ENCODE data around the gene ANKS1B.

ANKS1B gene

DNA sequence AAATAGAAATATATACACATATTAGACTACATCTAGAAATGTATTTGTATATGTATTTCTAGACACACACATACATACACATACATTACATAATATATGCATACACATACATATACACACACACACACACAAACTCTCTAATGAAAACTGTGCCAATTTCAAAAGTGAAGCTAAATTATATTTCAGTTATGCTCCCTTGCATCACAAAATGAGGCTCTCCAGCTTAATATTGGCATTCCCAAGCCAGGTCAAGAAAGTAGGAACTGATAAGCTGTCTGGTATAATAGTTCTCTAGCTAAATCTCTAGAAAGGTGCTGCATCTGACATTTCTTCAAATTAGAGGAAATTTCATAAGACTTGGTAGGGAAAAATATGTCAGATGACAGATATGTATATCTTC is 280.3 kb downstream of the ANKS1B start:
- no peak for TF ChIP-seq TAF1 (IDR thresholded peaks at IDR 0.05; ENCODE audit: low read depth)
- TF ChIP-seq FOXM1 (IDR thresholded peaks at IDR 0.05; ENCODE audit: borderline replicate concordance, low read depth): no peak
- no peak for TF ChIP-seq USF1 (IDR thresholded peaks at IDR 0.05)
- TF ChIP-seq NFIC (IDR thresholded peaks at IDR 0.05): no peak

DNA sequence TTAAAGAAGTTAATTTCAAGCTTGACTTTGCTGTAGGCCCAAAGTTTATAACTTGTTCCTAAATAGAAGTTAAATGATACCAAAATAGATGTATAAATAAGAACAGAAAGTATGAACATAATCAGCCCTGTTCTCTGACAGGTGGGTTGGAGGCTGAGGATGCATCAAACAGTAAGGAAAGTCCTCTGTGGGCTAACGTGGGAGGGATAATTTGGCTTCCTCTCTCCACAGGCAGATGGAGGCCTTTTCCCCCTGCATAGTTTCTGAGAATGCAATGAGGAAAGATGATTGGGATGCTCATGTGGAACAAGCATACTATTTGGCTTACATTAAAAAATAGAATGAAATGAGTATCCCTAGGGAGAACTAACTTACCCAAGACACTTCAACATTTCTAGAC is 280.7 kb downstream of the ANKS1B start:
- no peak for TF ChIP-seq EP300 (IDR thresholded peaks at IDR 0.05; ENCODE audit: borderline replicate concordance)
- no peak for TF ChIP-seq EGR1 (IDR thresholded peaks at IDR 0.05)
- TF ChIP-seq, protein P1, sequence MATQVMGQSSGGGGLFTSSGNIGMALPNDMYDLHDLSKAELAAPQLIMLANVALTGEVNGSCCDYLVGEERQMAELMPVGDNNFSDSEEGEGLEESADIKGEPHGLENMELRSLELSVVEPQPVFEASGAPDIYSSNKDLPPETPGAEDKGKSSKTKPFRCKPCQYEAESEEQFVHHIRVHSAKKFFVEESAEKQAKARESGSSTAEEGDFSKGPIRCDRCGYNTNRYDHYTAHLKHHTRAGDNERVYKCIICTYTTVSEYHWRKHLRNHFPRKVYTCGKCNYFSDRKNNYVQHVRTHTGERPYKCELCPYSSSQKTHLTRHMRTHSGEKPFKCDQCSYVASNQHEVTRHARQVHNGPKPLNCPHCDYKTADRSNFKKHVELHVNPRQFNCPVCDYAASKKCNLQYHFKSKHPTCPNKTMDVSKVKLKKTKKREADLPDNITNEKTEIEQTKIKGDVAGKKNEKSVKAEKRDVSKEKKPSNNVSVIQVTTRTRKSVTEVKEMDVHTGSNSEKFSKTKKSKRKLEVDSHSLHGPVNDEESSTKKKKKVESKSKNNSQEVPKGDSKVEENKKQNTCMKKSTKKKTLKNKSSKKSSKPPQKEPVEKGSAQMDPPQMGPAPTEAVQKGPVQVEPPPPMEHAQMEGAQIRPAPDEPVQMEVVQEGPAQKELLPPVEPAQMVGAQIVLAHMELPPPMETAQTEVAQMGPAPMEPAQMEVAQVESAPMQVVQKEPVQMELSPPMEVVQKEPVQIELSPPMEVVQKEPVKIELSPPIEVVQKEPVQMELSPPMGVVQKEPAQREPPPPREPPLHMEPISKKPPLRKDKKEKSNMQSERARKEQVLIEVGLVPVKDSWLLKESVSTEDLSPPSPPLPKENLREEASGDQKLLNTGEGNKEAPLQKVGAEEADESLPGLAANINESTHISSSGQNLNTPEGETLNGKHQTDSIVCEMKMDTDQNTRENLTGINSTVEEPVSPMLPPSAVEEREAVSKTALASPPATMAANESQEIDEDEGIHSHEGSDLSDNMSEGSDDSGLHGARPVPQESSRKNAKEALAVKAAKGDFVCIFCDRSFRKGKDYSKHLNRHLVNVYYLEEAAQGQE (IDR thresholded peaks at IDR 0.05; ENCODE audit: low read depth): no peak
- no peak for TF ChIP-seq TEAD4 (IDR thresholded peaks at IDR 0.05)
- no peak for TF ChIP-seq NFIC (IDR thresholded peaks at IDR 0.05)
- no peak for TF ChIP-seq CREB1 (IDR thresholded peaks at IDR 0.05; ENCODE audit: low read depth)
- no peak for TF ChIP-seq ZBTB7A (IDR thresholded peaks at IDR 0.05; ENCODE audit: low read depth)

- TF ChIP-seq TEAD4 (IDR thresholded peaks at IDR 0.05) (no peak), TCF12 (IDR thresholded peaks at IDR 0.05; ENCODE audit: low read depth) (no peak), ZBTB7A (IDR thresholded peaks at IDR 0.05; ENCODE audit: low read depth) (no peak), USF1 (IDR thresholded peaks at IDR 0.05) (no peak), YY1 (IDR thresholded peaks at IDR 0.05; ENCODE audit: low read depth) (no peak), RAD21 (IDR thresholded peaks at IDR 0.05; ENCODE audit: low read depth) (no peak)
Observed at GRCh38 chr12:99700032-99700431, 284.7 kb downstream of the ANKS1B start.

- TF ChIP-seq FOXM1 (IDR thresholded peaks at IDR 0.05; ENCODE audit: borderline replicate concordance, low read depth): no peak
- TF ChIP-seq EP300 (IDR thresholded peaks at IDR 0.05; ENCODE audit: borderline replicate concordance): no peak
- TF ChIP-seq CEBPB (IDR thresholded peaks at IDR 0.05): no peak
- TF ChIP-seq TCF12 (IDR thresholded peaks at IDR 0.05; ENCODE audit: low read depth): no peak
- TF ChIP-seq, protein P2, sequence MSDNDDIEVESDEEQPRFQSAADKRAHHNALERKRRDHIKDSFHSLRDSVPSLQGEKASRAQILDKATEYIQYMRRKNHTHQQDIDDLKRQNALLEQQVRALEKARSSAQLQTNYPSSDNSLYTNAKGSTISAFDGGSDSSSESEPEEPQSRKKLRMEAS (IDR thresholded peaks at IDR 0.05): no peak
- no peak for TF ChIP-seq TEAD4 (IDR thresholded peaks at IDR 0.05)
Observed at GRCh38 chr12:99695050-99695449, 289.7 kb downstream of the ANKS1B start.

DNA sequence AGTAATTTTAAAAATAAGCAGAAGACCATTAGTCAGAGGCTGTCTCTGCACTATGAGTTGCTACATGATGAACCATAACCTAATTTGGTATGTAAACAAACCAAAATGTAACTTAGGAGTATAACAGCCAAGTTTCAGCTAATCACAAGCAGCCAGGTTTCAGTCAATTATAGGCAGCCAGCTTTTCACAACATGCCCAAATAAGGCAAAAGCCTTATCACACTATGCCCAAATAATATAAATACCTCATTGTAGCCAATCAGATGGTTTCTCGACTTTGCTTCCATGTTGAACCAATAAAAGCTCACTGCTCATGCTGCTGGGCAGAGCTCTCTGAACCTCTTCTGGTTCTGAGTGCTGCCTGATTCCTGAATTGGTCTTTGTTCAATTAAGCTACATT is 298.6 kb downstream of the ANKS1B start:
- TF ChIP-seq TEAD4 (IDR thresholded peaks at IDR 0.05): no peak

- TF ChIP-seq, protein P1 (IDR thresholded peaks at IDR 0.05; ENCODE audit: low read depth): no peak
- TF ChIP-seq NFIC (IDR thresholded peaks at IDR 0.05) (no peak), RAD21 (IDR thresholded peaks at IDR 0.05; ENCODE audit: low read depth) (no peak), EP300 (IDR thresholded peaks at IDR 0.05; ENCODE audit: borderline replicate concordance) (no peak), USF1 (IDR thresholded peaks at IDR 0.05) (no peak), EGR1 (IDR thresholded peaks at IDR 0.05) (no peak), TEAD4 (IDR thresholded peaks at IDR 0.05) (no peak), FOXM1 (IDR thresholded peaks at IDR 0.05; ENCODE audit: borderline replicate concordance, low read depth) (no peak), YY1 (IDR thresholded peaks at IDR 0.05; ENCODE audit: low read depth) (no peak), ZBTB7A (IDR thresholded peaks at IDR 0.05; ENCODE audit: low read depth) (no peak), CEBPB (IDR thresholded peaks at IDR 0.05) (no peak), CREB1 (IDR thresholded peaks at IDR 0.05; ENCODE audit: low read depth) (no peak), TAF1 (IDR thresholded peaks at IDR 0.05; ENCODE audit: low read depth) (no peak), TCF12 (IDR thresholded peaks at IDR 0.05; ENCODE audit: low read depth) (no peak)
- TF ChIP-seq, protein P2 (IDR thresholded peaks at IDR 0.05): no peak
Observed at GRCh38 chr12:99680276-99680675, 304.5 kb downstream of the ANKS1B start.

- TF ChIP-seq, protein P2 (IDR thresholded peaks at IDR 0.05): no peak
- TF ChIP-seq, protein P1 (IDR thresholded peaks at IDR 0.05; ENCODE audit: low read depth): no peak
- no peak for TF ChIP-seq NFIC (IDR thresholded peaks at IDR 0.05)
Observed at GRCh38 chr12:99670635-99671034, 314.1 kb downstream of the ANKS1B start.
